Measurements from ENCODE around the gene AP2A1.

- TF ChIP-seq POLR2A (IDR thresholded peaks at IDR 0.05) = no peak
- TF ChIP-seq, protein P1, sequence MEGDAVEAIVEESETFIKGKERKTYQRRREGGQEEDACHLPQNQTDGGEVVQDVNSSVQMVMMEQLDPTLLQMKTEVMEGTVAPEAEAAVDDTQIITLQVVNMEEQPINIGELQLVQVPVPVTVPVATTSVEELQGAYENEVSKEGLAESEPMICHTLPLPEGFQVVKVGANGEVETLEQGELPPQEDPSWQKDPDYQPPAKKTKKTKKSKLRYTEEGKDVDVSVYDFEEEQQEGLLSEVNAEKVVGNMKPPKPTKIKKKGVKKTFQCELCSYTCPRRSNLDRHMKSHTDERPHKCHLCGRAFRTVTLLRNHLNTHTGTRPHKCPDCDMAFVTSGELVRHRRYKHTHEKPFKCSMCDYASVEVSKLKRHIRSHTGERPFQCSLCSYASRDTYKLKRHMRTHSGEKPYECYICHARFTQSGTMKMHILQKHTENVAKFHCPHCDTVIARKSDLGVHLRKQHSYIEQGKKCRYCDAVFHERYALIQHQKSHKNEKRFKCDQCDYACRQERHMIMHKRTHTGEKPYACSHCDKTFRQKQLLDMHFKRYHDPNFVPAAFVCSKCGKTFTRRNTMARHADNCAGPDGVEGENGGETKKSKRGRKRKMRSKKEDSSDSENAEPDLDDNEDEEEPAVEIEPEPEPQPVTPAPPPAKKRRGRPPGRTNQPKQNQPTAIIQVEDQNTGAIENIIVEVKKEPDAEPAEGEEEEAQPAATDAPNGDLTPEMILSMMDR (IDR thresholded peaks at IDR 0.05) = no peak
Observed at GRCh38 chr19:49774969-49775368, 8.2 kb downstream of the AP2A1 start.
